AG10803 (cell line): ENCODE data around the gene SUN5.

ENCODE experiments used
- DNase-seq: peaks from one replicate; pipeline ENCODE4 v3.0.0; 2010; ENCODE audit warnings: low read depth
- H3K4me3 ChIP-seq: 2 replicates; pipeline ENCODE4 v1.5.1; 2011; ENCODE audit warnings: mild to moderate bottlenecking, low read length, control low read depth
- TF ChIP-seq, protein P1 (sequence below): conservative IDR thresholded peaks from 2 replicates; pipeline ENCODE4 v1.5.1; 2011; ENCODE audit warnings: mild to moderate bottlenecking, low read length, control low read depth, inconsistent platforms

The SUN5 gene

DNA sequence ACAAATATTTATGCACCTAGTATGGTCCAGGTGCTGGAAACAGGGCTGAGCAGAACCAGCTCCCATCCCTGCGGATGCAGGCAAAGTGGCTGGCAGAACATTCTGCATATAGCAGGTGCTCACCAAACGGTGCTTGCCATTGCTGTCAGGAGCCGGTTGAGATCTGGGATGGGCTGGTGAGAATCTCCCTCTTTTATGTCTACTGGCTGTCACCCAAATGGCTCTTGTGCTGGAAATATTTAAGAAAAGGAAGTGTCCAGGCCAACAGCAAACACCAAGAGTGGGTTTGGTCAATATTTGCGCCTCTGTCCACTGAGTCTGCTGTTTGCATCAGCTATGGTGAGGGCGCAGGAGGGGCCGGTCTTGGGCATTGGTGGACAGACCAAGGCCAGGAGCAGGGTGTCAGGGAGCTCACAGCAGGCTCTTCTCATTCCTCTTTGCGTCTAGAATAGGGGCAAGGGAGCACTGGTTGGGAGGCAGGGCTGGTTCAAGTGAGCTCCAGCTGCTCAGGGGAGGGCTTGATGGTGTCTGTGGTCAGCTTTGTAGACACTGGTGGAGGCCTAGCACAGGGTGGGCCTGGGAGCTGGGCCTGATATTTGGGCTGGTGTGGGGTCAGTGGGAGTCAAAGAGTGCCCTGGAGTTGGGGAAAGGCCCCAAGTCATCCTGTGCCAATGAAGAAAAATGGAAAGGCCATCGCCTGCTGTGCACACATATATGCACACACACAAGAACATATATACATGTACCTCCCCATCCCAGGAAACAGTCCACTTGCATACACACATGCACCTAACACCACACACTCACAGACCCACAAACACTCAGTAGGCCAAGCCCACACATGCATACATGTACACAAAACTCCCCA lies 1.9 kb upstream of the SUN5 start:
- TF ChIP-seq, protein P1, sequence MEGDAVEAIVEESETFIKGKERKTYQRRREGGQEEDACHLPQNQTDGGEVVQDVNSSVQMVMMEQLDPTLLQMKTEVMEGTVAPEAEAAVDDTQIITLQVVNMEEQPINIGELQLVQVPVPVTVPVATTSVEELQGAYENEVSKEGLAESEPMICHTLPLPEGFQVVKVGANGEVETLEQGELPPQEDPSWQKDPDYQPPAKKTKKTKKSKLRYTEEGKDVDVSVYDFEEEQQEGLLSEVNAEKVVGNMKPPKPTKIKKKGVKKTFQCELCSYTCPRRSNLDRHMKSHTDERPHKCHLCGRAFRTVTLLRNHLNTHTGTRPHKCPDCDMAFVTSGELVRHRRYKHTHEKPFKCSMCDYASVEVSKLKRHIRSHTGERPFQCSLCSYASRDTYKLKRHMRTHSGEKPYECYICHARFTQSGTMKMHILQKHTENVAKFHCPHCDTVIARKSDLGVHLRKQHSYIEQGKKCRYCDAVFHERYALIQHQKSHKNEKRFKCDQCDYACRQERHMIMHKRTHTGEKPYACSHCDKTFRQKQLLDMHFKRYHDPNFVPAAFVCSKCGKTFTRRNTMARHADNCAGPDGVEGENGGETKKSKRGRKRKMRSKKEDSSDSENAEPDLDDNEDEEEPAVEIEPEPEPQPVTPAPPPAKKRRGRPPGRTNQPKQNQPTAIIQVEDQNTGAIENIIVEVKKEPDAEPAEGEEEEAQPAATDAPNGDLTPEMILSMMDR = no peak
- no peak for DNase-seq
- H3K4me3 ChIP-seq = no peak overlapping the region

GRCh38 chr20:33005132-33005566 lies 916 bp upstream of the SUN5 start:
- TF ChIP-seq, protein P1 = peak; percentile 35
- no peak overlapping the region for H3K4me3 ChIP-seq
- no peak for DNase-seq

DNA sequence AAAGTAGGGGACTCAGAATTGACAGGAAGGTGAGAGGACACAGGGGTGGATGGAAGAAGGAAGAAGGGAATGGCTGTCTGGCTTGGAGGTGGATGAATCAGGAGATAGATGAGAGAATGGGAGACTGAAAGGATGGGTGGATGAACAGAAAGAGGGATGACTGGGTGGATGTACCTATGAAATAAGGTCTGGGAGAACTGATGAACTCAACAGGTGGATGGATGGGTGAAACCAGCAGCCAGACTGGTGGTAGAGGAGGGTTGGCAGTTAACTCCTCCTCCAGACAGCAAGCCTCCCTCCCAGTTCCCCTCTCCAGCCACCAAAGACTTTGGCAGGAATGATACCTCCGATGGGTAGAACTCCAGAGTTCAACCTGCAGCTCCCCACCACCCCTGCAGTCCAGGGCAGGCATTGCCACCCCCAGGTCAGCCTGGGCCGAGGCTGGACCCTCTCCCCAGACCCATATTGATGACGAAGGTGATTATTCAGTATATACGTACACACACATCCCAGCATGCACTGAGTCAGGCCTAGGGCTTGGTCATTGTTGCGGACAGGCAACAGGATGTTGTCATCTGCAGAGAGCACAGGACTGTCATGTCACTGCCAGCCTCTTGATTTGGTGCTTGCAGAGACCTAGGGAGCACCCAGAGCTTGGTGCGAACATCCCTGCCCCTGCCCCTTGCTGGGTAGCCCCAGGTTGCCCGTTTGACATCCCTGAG lies 2.0 kb downstream of the SUN5 start:
- TF ChIP-seq, protein P1 = no peak
- H3K4me3 ChIP-seq = no peak overlapping the region
- no peak for DNase-seq

GRCh38 chr20:33000802-33001466 lies 3.3 kb downstream of the SUN5 start:
- H3K4me3 ChIP-seq = no peak overlapping the region
- TF ChIP-seq, protein P1 = no peak
- DNase-seq = no peak

DNA sequence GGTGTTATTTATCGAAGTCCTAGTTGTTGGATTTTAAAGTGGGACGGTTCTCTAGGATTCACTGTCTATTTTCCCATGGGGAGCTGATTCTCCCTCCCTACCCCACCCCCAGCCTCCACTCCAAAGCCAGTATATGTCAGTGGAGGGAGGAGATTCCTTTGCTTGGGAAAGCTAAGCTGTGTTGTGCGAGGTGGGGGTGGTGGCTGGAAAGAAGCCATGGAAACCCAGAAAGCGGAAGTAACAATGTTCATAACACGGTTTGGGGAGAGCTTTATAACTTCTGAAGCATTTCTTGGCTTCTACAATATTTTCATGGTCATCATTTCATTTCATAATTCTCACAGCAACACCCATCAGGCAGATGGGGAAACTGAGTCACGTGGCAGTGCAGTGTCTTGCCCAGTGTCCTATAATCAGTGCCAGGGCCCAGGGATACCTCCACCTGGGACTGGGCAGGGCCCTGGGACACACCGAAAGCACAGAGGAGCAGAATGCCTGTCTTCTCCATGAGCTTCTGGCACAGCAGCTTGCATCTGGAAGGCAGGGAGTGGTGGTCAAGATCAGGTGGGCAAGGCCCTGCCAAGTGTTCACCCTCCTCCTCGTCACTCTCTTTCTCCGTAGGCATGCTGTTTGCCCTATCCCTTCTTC lies 4.5 kb downstream of the SUN5 start:
- TF ChIP-seq, protein P1 = no peak
- no peak overlapping the region for H3K4me3 ChIP-seq
- no peak for DNase-seq

DNA sequence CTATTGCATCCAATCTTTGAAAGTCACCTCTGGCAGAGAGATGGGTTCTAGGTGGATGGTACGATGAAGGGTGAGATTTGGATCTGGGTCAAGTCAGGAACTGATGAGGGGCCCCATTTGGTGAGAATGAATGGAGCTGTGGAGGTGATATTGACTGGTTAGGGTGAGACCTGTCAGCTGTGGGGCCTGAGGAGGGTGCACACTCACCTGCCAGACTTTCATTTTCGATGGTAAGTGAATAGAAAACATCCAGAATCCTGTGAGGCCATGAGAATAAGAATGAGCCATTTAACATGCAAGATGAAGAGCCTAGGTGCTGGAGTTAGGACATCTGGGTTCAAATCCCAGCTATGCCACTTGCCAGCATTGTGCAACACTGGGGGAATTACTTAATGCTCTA lies 6.8 kb downstream of the SUN5 start:
- no peak overlapping the region for H3K4me3 ChIP-seq
- TF ChIP-seq, protein P1 = no peak
- no peak for DNase-seq
